PC-9 (cell line): ENCODE results near the gene GZMM. TPM values are rescaled to one million over a fixed set of nuclear protein-coding genes. Genes with fewer than 3 reads are reported as not detected.
A peak's percentile ranks its signal among the peaks of the same experiment; 100 is the strongest.

Source experiments
- BruUV-seq: library from RNA; stranded (reverse); fragments of 400-500 nt; replicated peaks from 2 replicates; lab custom pipeline; 2021; lab: Mats Ljungman, UMichigan
- CTCF ChIA-PET: fragments of 300-600 bp; sonication (Branson Sonifier 250); formaldehyde crosslinking; loops from one replicate; lab custom pipeline; 2022; ENCODE audit warnings: antibody characterized with exemption; lab: Charles Lee
- POLR2A ChIA-PET: fragments of 300-600 bp; sonication (Branson Sonifier 250); formaldehyde crosslinking; loops from one replicate; lab custom pipeline; 2022; ENCODE audit warnings: antibody characterized with exemption; ENCODE audit not compliant: unreplicated experiment; lab: Charles Lee
- DNase-seq, 2 experiments: peaks; one replicate each; pipeline versions ENCODE4 v3.0.0 to v3.0.0-alpha.2; 2015 to 2022; ENCODE audit warnings: mixed read lengths in 1 of 2
- H2AFZ ChIP-seq: fragments of 200-600 bp; sonication (generic); 2 replicates; pipeline ENCODE4 v1.8.1; 2017; ENCODE audit warnings: antibody characterized with exemption
- H3F3A ChIP-seq: fragments of 200-600 bp; sonication (generic); 2 replicates; pipeline ENCODE4 v1.8.1; 2017; ENCODE audit warnings: antibody characterized with exemption, mild to moderate bottlenecking, low read depth; ENCODE audit not compliant: insufficient read depth
- H3K27ac ChIP-seq: fragments of 200-600 bp; sonication (generic); 2 replicates; pipeline ENCODE4 v1.6.1; 2016; ENCODE audit warnings: mixed run types
- H3K27me3 ChIP-seq: fragments of 200-600 bp; sonication (generic); 2 replicates; pipeline ENCODE4 v1.6.1; 2016; ENCODE audit warnings: low read depth, mixed run types; ENCODE audit not compliant: insufficient read depth
- H3K36me3 ChIP-seq: fragments of 200-600 bp; sonication (generic); 2 replicates; pipeline ENCODE4 v1.6.1; 2016; ENCODE audit warnings: low read depth, mixed run types
- H3K4me1 ChIP-seq: fragments of 200-600 bp; sonication (generic); replicated peaks from 2 replicates; pipeline ENCODE4 v1.6.1; 2016; ENCODE audit warnings: mixed run types; ENCODE audit not compliant: insufficient read depth
- H3K4me2 ChIP-seq: fragments of 200-600 bp; sonication (generic); 2 replicates; pipeline ENCODE4 v1.6.1; 2017; ENCODE audit warnings: mixed run types
- H3K4me3 ChIP-seq: fragments of 200-600 bp; sonication (generic); 2 replicates; pipeline ENCODE4 v1.6.1; 2016; ENCODE audit warnings: mixed run types
- H3K79me2 ChIP-seq: fragments of 200-600 bp; sonication (generic); 2 replicates; pipeline ENCODE4 v1.6.1; 2017; ENCODE audit warnings: low read depth, mixed run types
- H3K9me2 ChIP-seq: fragments of 200-600 bp; sonication (generic); 2 replicates; pipeline ENCODE4 v1.8.1; 2017; ENCODE audit warnings: mild to moderate bottlenecking; ENCODE audit not compliant: insufficient read depth
- H3K9me3 ChIP-seq: fragments of 200-600 bp; sonication (generic); 2 replicates; pipeline ENCODE4 v1.8.1; 2016; ENCODE audit warnings: low read depth; ENCODE audit not compliant: insufficient read depth
- H4K20me1 ChIP-seq: fragments of 200-600 bp; sonication (generic); 2 replicates; pipeline ENCODE4 v1.8.1; 2017; ENCODE audit not compliant: insufficient read depth
- EZH2 ChIP-seq: fragments of 200-600 bp; sonication (generic); IDR thresholded peaks from 2 replicates; pipeline ENCODE4 v1.8.0; 2017; ENCODE audit warnings: antibody characterized with exemption, low read depth
- intact Hi-C: fragments of 100-400 bp; cut with micrococcal nuclease; formaldehyde crosslinking; loops from one replicate; pipeline ENCODE4 v1.10.0; 2022; ENCODE audit not compliant: unreplicated experiment
- total RNA-seq: library from RNA; stranded (reverse); gene quantifications from 2 replicates; pipeline ENCODE4 v1.2.3, GENCODE V29; 2021
- TF ChIP-seq, protein P1 (sequence below): fragments of 200-600 bp; sonication (generic); conservative IDR thresholded peaks from 2 replicates; pipeline ENCODE4 v1.6.1; 2017; ENCODE audit warnings: mixed run types, antibody characterized with exemption, mild to moderate bottlenecking, moderate library complexity

GZMM gene
- total RNA-seq, 1 experiment from 2014 or later, result 0.39 TPM

GRCh38 chr19:525857-526419 is 17.9 kb upstream of the GZMM start:
- no peaks in the 10 kb centered on the region for H3K9me3 ChIP-seq
- ChIA-PET POLR2A (interaction anchor here (0.9 kb wide), 1 partner anchor 50 kb away, joined by 4 read pairs; no protein-coding TSS in a partner anchor), CTCF (no interaction called here)
- no peak for TF ChIP-seq EZH2
- TF ChIP-seq, protein P1, sequence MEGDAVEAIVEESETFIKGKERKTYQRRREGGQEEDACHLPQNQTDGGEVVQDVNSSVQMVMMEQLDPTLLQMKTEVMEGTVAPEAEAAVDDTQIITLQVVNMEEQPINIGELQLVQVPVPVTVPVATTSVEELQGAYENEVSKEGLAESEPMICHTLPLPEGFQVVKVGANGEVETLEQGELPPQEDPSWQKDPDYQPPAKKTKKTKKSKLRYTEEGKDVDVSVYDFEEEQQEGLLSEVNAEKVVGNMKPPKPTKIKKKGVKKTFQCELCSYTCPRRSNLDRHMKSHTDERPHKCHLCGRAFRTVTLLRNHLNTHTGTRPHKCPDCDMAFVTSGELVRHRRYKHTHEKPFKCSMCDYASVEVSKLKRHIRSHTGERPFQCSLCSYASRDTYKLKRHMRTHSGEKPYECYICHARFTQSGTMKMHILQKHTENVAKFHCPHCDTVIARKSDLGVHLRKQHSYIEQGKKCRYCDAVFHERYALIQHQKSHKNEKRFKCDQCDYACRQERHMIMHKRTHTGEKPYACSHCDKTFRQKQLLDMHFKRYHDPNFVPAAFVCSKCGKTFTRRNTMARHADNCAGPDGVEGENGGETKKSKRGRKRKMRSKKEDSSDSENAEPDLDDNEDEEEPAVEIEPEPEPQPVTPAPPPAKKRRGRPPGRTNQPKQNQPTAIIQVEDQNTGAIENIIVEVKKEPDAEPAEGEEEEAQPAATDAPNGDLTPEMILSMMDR, result no peak
- H3K27me3 ChIP-seq, result no peaks in the 10 kb centered on the region
- H3K9me2 ChIP-seq, result no peaks in the 10 kb centered on the region
- no peak overlapping the region for H3K4me2 ChIP-seq
- BruUV-seq, result no TSS peak
- H3K27ac ChIP-seq, result no peak overlapping the region
- H2AFZ ChIP-seq, result no peak overlapping the region
- intact Hi-C loops, result no loop called here
- no peak overlapping the region for H3K4me3 ChIP-seq
- peaks cover 16% of the 10 kb centered on the region for H3K4me1 ChIP-seq
- H3F3A ChIP-seq, result peaks cover 20% of the 10 kb centered on the region; the same call in 1 of the 2 replicates
- H3K79me2 ChIP-seq, result no peaks in the 10 kb centered on the region
- no peak for DNase-seq
- H3K36me3 ChIP-seq, result no peaks in the 10 kb centered on the region
- H4K20me1 ChIP-seq, result no peaks in the 10 kb centered on the region

- Histone ChIP-seq H4K20me1 (peaks cover 14% of the 10 kb centered on the region), H3K9me2 (no peaks in the 10 kb centered on the region), H2AFZ (peak overlapping the region; percentile 79), H3F3A (peaks cover 33% of the 10 kb centered on the region; the same call in 1 of the 2 replicates), H3K4me3 (peak overlapping the region; percentile 86), H3K4me2 (peak overlapping the region; percentile 77), H3K9me3 (no peaks in the 10 kb centered on the region), H3K27me3 (no peaks in the 10 kb centered on the region), H3K4me1 (peaks cover 40% of the 10 kb centered on the region), H3K27ac (peak overlapping the region; percentile 38), H3K36me3 (no peaks in the 10 kb centered on the region), H3K79me2 (peaks cover 26% of the 10 kb centered on the region)
- ChIA-PET CTCF (interaction anchor here (0.6 to 1.5 kb wide), 5 partner anchors 20 to 796 kb away, joined by 3 to 6 read pairs (median 3); no protein-coding TSS in a partner anchor), POLR2A (interaction anchor here (0.6 kb wide), 1 partner anchor 133 kb away, joined by 6 read pairs; no protein-coding TSS in a partner anchor)
- BruUV-seq, result TSS peak; percentile 77
- intact Hi-C loops, result loop anchor here (1.0 kb wide), 1 partner anchor 23 kb away; the partner anchor contains the start of gene TPGS1
- DNase-seq, result no peak
- TF ChIP-seq, protein P1, result no peak
- no peak for TF ChIP-seq EZH2
Measured at GRCh38 chr19:530134-531008, 13.5 kb upstream of the GZMM start.

- TF ChIP-seq, protein P1, result no peak
- no peak for TF ChIP-seq EZH2
- intact Hi-C loops, result loop anchor here (1.0 kb wide), 1 partner anchor 24 kb away; the partner anchor contains the start of gene TPGS1
- Histone ChIP-seq H3K9me2 (no peaks in the 10 kb centered on the region), H3K36me3 (peaks cover 2% of the 10 kb centered on the region; the same call in 1 of the 2 replicates), H3K27me3 (no peaks in the 10 kb centered on the region), H3K27ac (peak overlapping the region; percentile 38), H2AFZ (peak overlapping the region; percentile 79), H3K79me2 (peaks cover 31% of the 10 kb centered on the region), H3K4me2 (peak overlapping the region; percentile 77), H3K9me3 (no peaks in the 10 kb centered on the region), H3K4me3 (peak overlapping the region; percentile 86), H3F3A (peaks cover 37% of the 10 kb centered on the region; the same call in 1 of the 2 replicates), H4K20me1 (peaks cover 22% of the 10 kb centered on the region), H3K4me1 (peaks cover 48% of the 10 kb centered on the region)
- BruUV-seq, result no TSS peak
- ChIA-PET CTCF (interaction anchor here (0.6 to 1.5 kb wide), 6 partner anchors 10 to 795 kb away, joined by 3 to 6 read pairs (median 3); no protein-coding TSS in a partner anchor), POLR2A (interaction anchor here (0.6 kb wide), 1 partner anchor 132 kb away, joined by 6 read pairs; no protein-coding TSS in a partner anchor)
- DNase-seq, result peak; percentile 58 to 93
Measured at GRCh38 chr19:531009-531752, 12.7 kb upstream of the GZMM start.
